GM21786 (cell line): Measurements from ENCODE around the gene PRKAR1A.
"Not testable (repeated sequence)": the region's sequence is repeated elsewhere in the genome, so short reads cannot be mapped to it uniquely, and the experiment has no call there.

Experiments used
- ATAC-seq: cut with Tn5 transposase; IDR thresholded peaks from one replicate; pipeline ENCODE4 v1.9.1; 2021; ENCODE audit not compliant: unreplicated experiment

PRKAR1A gene

GRCh38 chr17:68577497-68577821 is 65.2 kb downstream of the PRKAR1A start:
- no peak for ATAC-seq

- no peak for ATAC-seq
Measured at GRCh38 chr17:68578236-68578635, 66.0 kb downstream of the PRKAR1A start.

- no peak for ATAC-seq
Measured at GRCh38 chr17:68579194-68579927, 67.1 kb downstream of the PRKAR1A start.

GRCh38 chr17:68580236-68580770 is 68.1 kb downstream of the PRKAR1A start:
- ATAC-seq: no peak

- no peak for ATAC-seq
Measured at GRCh38 chr17:68581863-68582645, 69.8 kb downstream of the PRKAR1A start.

GRCh38 chr17:68582867-68583266 is 70.6 kb downstream of the PRKAR1A start:
- not testable (repeated sequence) for ATAC-seq

GRCh38 chr17:68584581-68585303 is 72.5 kb downstream of the PRKAR1A start:
- no peak for ATAC-seq

- no peak for ATAC-seq
Measured at GRCh38 chr17:68585643-68586042, 73.4 kb downstream of the PRKAR1A start.

GRCh38 chr17:68587026-68587425 is 74.8 kb downstream of the PRKAR1A start:
- ATAC-seq: no peak

- ATAC-seq: no peak
Measured at GRCh38 chr17:68587847-68588246, 75.6 kb downstream of the PRKAR1A start.

- ATAC-seq: no peak
Measured at GRCh38 chr17:68588362-68588761, 76.1 kb downstream of the PRKAR1A start.

- ATAC-seq: no peak
Measured at GRCh38 chr17:68589086-68589485, 76.9 kb downstream of the PRKAR1A start.

GRCh38 chr17:68591583-68591982 is 79.4 kb downstream of the PRKAR1A start:
- ATAC-seq: no peak

GRCh38 chr17:68592009-68592408 is 79.8 kb downstream of the PRKAR1A start:
- ATAC-seq: no peak

GRCh38 chr17:68592682-68593641 is 80.7 kb downstream of the PRKAR1A start:
- ATAC-seq: no peak

- ATAC-seq: no peak
Measured at GRCh38 chr17:68594552-68594951, 82.3 kb downstream of the PRKAR1A start.

- no peak for ATAC-seq
Measured at GRCh38 chr17:68595496-68595895, 83.3 kb downstream of the PRKAR1A start.

- no peak for ATAC-seq
Measured at GRCh38 chr17:68595986-68596385, 83.8 kb downstream of the PRKAR1A start.

- ATAC-seq: no peak
Measured at GRCh38 chr17:68596411-68596945, 84.2 kb downstream of the PRKAR1A start.

GRCh38 chr17:68598074-68598473 is 85.8 kb downstream of the PRKAR1A start:
- ATAC-seq: no peak
